GM12878 (cell line): ENCODE results near the gene TMCC2. TPM values are rescaled to one million over a fixed set of nuclear protein-coding genes. Genes with fewer than 3 reads are reported as not detected.

Experiments used
- BCL3 ChIP-seq: IDR thresholded peaks from 2 replicates; pipeline ENCODE4 v1.6.1; 2011; ENCODE audit warnings: borderline replicate concordance, low read depth, mild to moderate bottlenecking, moderate library complexity, low read length; ENCODE audit not compliant: insufficient read depth, poor library complexity, severe bottlenecking
- CREM ChIP-seq: IDR thresholded peaks from 2 replicates; pipeline ENCODE4 v1.6.1; 2014; ENCODE audit warnings: antibody characterized with exemption, low read depth
- CUX1 ChIP-seq: IDR thresholded peaks from 2 replicates; pipeline ENCODE4 v1.6.1; 2012; ENCODE audit warnings: improper control_type of control experiment, low read depth, low read length; ENCODE audit not compliant: insufficient replicate concordance
- IRF5 ChIP-seq: fragments of 450-650 bp; IDR thresholded peaks from 2 replicates; pipeline ENCODE4 v1.6.1; 2017; ENCODE audit warnings: borderline replicate concordance
- MLLT1 ChIP-seq: fragments of 450-650 bp; IDR thresholded peaks from 2 replicates; pipeline ENCODE4 v1.6.1; 2016; ENCODE audit warnings: mild to moderate bottlenecking
- NFYB ChIP-seq: IDR thresholded peaks from 2 replicates; pipeline ENCODE4 v1.6.1; 2011; ENCODE audit warnings: low read depth, mild to moderate bottlenecking, low read length, improper control_type of control experiment, moderate library complexity; ENCODE audit not compliant: insufficient read depth
- NR2C1 ChIP-seq: fragments of 450-650 bp; IDR thresholded peaks from 2 replicates; pipeline ENCODE4 v1.6.1; 2017; ENCODE audit warnings: antibody characterized with exemption, mild to moderate bottlenecking, moderate library complexity
- polyA plus RNA-seq, 11 experiments: library from polyadenylated mRNA; depleted of rRNA in 4 of 11; unstranded in 6 of 11; stranded (reverse) in 5 of 11; fragments of >200 nt; fragmentation: Nextera tagmentation in 4 of 11; fragmentation: Illumina TruSeq in 1 of 11; extraction: Ambion mirVana in 4 of 11; extraction: Trizol in 1 of 11; gene quantifications; 1 replicate in 1 of 11; 2 replicates in 10 of 11; pipeline versions ENCODE4 v1.2.1 to v1.2.3, GENCODE V29; 2011 to 2016; ENCODE audit warnings: inconsistent platforms in 2 of 11, missing spikeins in 2 of 11, low read depth in 1 of 11
- total RNA-seq, 4 experiments: library from RNA; depleted of rRNA in 3 of 4; stranded (reverse); fragments of >200 nt in 3 of 4; fragmentation: Illumina TruSeq in 1 of 4; extraction: Trizol in 1 of 4; gene quantifications; 2 replicates each; pipeline versions ENCODE4 v1.2.1 to v1.2.3, GENCODE V29; 2013 to 2021

TMCC2 gene
- total and polyA plus RNA-seq, 10 of the 15 experiments (the other 5 are each of a cell fraction or from before 2014, with no cell fraction given), result 0.06 to 2.3 (median 0.76) TPM

- TF ChIP-seq IRF5 (no peak), CUX1 (no peak), MLLT1 (no peak), CREM (no peak), NR2C1 (no peak), NFYB (no peak), BCL3 (no peak)
Measured at GRCh38 chr1:205304046-205304694, 76.4 kb downstream of the TMCC2 start (continued).
